ENCODE results near the gene SVIP. TPM values are rescaled to one million over a fixed set of nuclear protein-coding genes. Genes with fewer than 3 reads are reported as not detected.

SVIP gene
- total and polyA plus RNA-seq, 2 experiments from 2014 or later, result 13.2 to 14.9 TPM

GRCh38 chr11:22800482-22800881 lies 29.1 kb downstream of the SVIP start:
- Histone ChIP-seq H3K27ac (no peak overlapping the region), H3K79me2 (no peaks in the 10 kb centered on the region), H3K4me3 (no peak overlapping the region), H4K20me1 (ENCODE audit: insufficient read depth, poor library complexity, severe bottlenecking) (no peaks in the 10 kb centered on the region), H3K9me2 (replicated peaks; ENCODE audit: insufficient read depth) (no peaks in the 10 kb centered on the region), H3K27me3 (no peaks in the 10 kb centered on the region), H2AFZ (no peak overlapping the region), H3K4me1 (ENCODE audit: insufficient read depth) (no peaks in the 10 kb centered on the region), H3K9me3 (ENCODE audit: low read depth) (no peaks in the 10 kb centered on the region), H3K36me3 (replicated peaks; ENCODE audit: insufficient read depth, low read depth) (no peaks in the 10 kb centered on the region), H3K4me2 (no peak overlapping the region)
- DNase-seq (ENCODE audit: low spot score), result no peak
- TF ChIP-seq CTCF (IDR thresholded peaks at IDR 0.05; ENCODE audit: poor library complexity), result no peak
- TF ChIP-seq EZH2phosphoT487 (IDR thresholded peaks at IDR 0.05; ENCODE audit: low read depth, severe bottlenecking, unreplicated experiment), result no peak
- no peak for TF ChIP-seq EZH2 (IDR thresholded peaks at IDR 0.05; ENCODE audit: borderline replicate concordance)
- WGBS (ENCODE audit: low lambda C conversion rate, missing lambda C conversion rate), result 73% methylated on average over 5 of the region's 5 CpGs

GRCh38 chr11:22798901-22799300 lies 30.7 kb downstream of the SVIP start:
- no peaks in the 10 kb centered on the region for H3K9me3 ChIP-seq (ENCODE audit: low read depth)
- H3K27ac ChIP-seq, result no peak overlapping the region
- no peaks in the 10 kb centered on the region for H3K27me3 ChIP-seq
- no peak overlapping the region for H2AFZ ChIP-seq
- no peak overlapping the region for H3K4me2 ChIP-seq
- DNase-seq (ENCODE audit: low spot score), result no peak
- no peaks in the 10 kb centered on the region for H3K4me1 ChIP-seq (ENCODE audit: insufficient read depth)
- no peaks in the 10 kb centered on the region for H3K9me2 ChIP-seq (replicated peaks; ENCODE audit: insufficient read depth)
- H3K36me3 ChIP-seq (replicated peaks; ENCODE audit: insufficient read depth, low read depth), result no peaks in the 10 kb centered on the region
- H3K79me2 ChIP-seq, result no peaks in the 10 kb centered on the region
- H3K4me3 ChIP-seq, result no peak overlapping the region
- 76% methylated on average over 1 of the region's 1 CpG for WGBS (ENCODE audit: low lambda C conversion rate, missing lambda C conversion rate)
- no peak for TF ChIP-seq EZH2 (IDR thresholded peaks at IDR 0.05; ENCODE audit: borderline replicate concordance)
- TF ChIP-seq CTCF (IDR thresholded peaks at IDR 0.05; ENCODE audit: poor library complexity), result no peak
- no peak for TF ChIP-seq EZH2phosphoT487 (IDR thresholded peaks at IDR 0.05; ENCODE audit: low read depth, severe bottlenecking, unreplicated experiment)
- H4K20me1 ChIP-seq (ENCODE audit: insufficient read depth, poor library complexity, severe bottlenecking), result no peaks in the 10 kb centered on the region

- 91% methylated on average over 3 of the region's 3 CpGs for WGBS (ENCODE audit: low lambda C conversion rate, missing lambda C conversion rate)
- TF ChIP-seq EZH2phosphoT487 (IDR thresholded peaks at IDR 0.05; ENCODE audit: low read depth, severe bottlenecking, unreplicated experiment), result no peak
- no peak for TF ChIP-seq EZH2 (IDR thresholded peaks at IDR 0.05; ENCODE audit: borderline replicate concordance)
- TF ChIP-seq CTCF (IDR thresholded peaks at IDR 0.05; ENCODE audit: poor library complexity), result no peak
- no peak overlapping the region for H3K4me2 ChIP-seq
Observed at GRCh38 chr11:22797047-22797446, 32.6 kb downstream of the SVIP start.

GRCh38 chr11:22795914-22796313 lies 33.7 kb downstream of the SVIP start:
- H3K4me3 ChIP-seq, result no peak overlapping the region

More at GRCh38 chr11:22797047-22797446, 32.6 kb downstream of the SVIP start:
- Histone ChIP-seq H3K4me3 (no peak overlapping the region), H3K36me3 (replicated peaks; ENCODE audit: insufficient read depth, low read depth) (no peaks in the 10 kb centered on the region), H3K79me2 (no peaks in the 10 kb centered on the region), H3K27ac (no peak overlapping the region), H2AFZ (no peak overlapping the region), H4K20me1 (ENCODE audit: insufficient read depth, poor library complexity, severe bottlenecking) (no peaks in the 10 kb centered on the region), H3K27me3 (no peaks in the 10 kb centered on the region), H3K4me1 (ENCODE audit: insufficient read depth) (no peaks in the 10 kb centered on the region), H3K9me2 (replicated peaks; ENCODE audit: insufficient read depth) (no peaks in the 10 kb centered on the region), H3K9me3 (ENCODE audit: low read depth) (no peaks in the 10 kb centered on the region)
- DNase-seq (ENCODE audit: low spot score), result no peak

More at GRCh38 chr11:22795914-22796313, 33.7 kb downstream of the SVIP start:
- no peaks in the 10 kb centered on the region for H3K9me2 ChIP-seq (replicated peaks; ENCODE audit: insufficient read depth)
- H3K36me3 ChIP-seq (replicated peaks; ENCODE audit: insufficient read depth, low read depth), result no peaks in the 10 kb centered on the region
- H3K9me3 ChIP-seq (ENCODE audit: low read depth), result no peaks in the 10 kb centered on the region
- DNase-seq (ENCODE audit: low spot score), result no peak
- no peak overlapping the region for H3K27ac ChIP-seq
- TF ChIP-seq EZH2phosphoT487 (IDR thresholded peaks at IDR 0.05; ENCODE audit: low read depth, severe bottlenecking, unreplicated experiment), result no peak
- TF ChIP-seq EZH2 (IDR thresholded peaks at IDR 0.05; ENCODE audit: borderline replicate concordance), result no peak
- TF ChIP-seq CTCF (IDR thresholded peaks at IDR 0.05; ENCODE audit: poor library complexity), result no peak
- H3K4me2 ChIP-seq, result no peak overlapping the region
- H4K20me1 ChIP-seq (ENCODE audit: insufficient read depth, poor library complexity, severe bottlenecking), result no peaks in the 10 kb centered on the region
- H2AFZ ChIP-seq, result no peak overlapping the region
- WGBS (ENCODE audit: low lambda C conversion rate, missing lambda C conversion rate), result 36% methylated on average over 1 of the region's 1 CpG
- H3K27me3 ChIP-seq, result no peaks in the 10 kb centered on the region
- H3K4me1 ChIP-seq (ENCODE audit: insufficient read depth), result no peaks in the 10 kb centered on the region
- H3K79me2 ChIP-seq, result no peaks in the 10 kb centered on the region
